ENCODE results near the gene PROM2. TPM values are rescaled to one million over a fixed set of nuclear protein-coding genes. Genes with fewer than 3 reads are reported as not detected.

Gene PROM2
- total RNA-seq, 2 donors from 2014 or later: 2.2 to 2.3 TPM

DNA sequence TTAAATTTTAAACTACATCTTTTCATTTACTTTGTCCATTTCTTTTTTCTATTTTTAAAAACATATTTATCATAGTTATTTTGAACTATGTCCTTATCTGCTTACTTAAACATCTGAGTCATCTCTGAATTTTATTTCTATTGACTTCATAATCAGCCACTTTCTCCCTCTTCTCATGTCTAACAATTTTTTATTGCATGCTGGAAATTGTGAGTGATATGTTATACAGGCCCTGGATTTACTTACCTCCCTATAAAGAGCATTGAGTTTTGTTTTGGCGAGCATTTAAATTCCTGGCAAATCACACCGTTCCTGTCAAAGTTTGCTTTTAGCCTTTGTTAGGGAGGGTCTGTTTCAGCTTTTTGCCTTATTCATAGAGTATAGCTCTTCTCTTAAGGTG, 62.2 kb downstream of the PROM2 start:
- H3K4me3 ChIP-seq (ENCODE audit: low read length): no peak overlapping the region
- no peaks in the 10 kb centered on the region for H3K9me3 Mint-ChIP-seq
- H3K27ac ChIP-seq (ENCODE audit: low read depth, low read length): no peak overlapping the region
- H3K4me3 Mint-ChIP-seq: no peak overlapping the region
- peaks cover 18% of the 10 kb centered on the region for H3K27me3 Mint-ChIP-seq (ENCODE audit: insufficient read depth)
- H3K4me1 ChIP-seq (ENCODE audit: control insufficient read depth, insufficient read depth, low read length): no peaks in the 10 kb centered on the region
- WGBS, 2 experiments (ENCODE audit: insufficient coverage in 1 of 2, insufficient read length in 1 of 2): 90% methylated on average over 2 of the region's 2 CpGs; no CpG with 5 or more reads in 1 of the 2 experiments
- H3K36me3 ChIP-seq (ENCODE audit: control insufficient read depth, insufficient read depth, low read length): no peaks in the 10 kb centered on the region
- H3K27me3 ChIP-seq (ENCODE audit: control insufficient read depth, insufficient read depth, low read length, poor library complexity, severe bottlenecking): peaks cover 10% of the 10 kb centered on the region
- no peaks in the 10 kb centered on the region for H3K36me3 Mint-ChIP-seq (ENCODE audit: low read depth)
- H3K9me3 ChIP-seq (ENCODE audit: control insufficient read depth, low read length): no peaks in the 10 kb centered on the region
- TF ChIP-seq, protein P1, sequence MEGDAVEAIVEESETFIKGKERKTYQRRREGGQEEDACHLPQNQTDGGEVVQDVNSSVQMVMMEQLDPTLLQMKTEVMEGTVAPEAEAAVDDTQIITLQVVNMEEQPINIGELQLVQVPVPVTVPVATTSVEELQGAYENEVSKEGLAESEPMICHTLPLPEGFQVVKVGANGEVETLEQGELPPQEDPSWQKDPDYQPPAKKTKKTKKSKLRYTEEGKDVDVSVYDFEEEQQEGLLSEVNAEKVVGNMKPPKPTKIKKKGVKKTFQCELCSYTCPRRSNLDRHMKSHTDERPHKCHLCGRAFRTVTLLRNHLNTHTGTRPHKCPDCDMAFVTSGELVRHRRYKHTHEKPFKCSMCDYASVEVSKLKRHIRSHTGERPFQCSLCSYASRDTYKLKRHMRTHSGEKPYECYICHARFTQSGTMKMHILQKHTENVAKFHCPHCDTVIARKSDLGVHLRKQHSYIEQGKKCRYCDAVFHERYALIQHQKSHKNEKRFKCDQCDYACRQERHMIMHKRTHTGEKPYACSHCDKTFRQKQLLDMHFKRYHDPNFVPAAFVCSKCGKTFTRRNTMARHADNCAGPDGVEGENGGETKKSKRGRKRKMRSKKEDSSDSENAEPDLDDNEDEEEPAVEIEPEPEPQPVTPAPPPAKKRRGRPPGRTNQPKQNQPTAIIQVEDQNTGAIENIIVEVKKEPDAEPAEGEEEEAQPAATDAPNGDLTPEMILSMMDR (conservative IDR thresholded peaks at IDR 0.05): no peak
- no peak overlapping the region for H3K9ac ChIP-seq (ENCODE audit: extremely low read depth, low read length, poor library complexity, severe bottlenecking)
- no peak for DNase-seq
- no peak overlapping the region for H3K27ac Mint-ChIP-seq
- no peaks in the 10 kb centered on the region for H3K4me1 Mint-ChIP-seq

DNA sequence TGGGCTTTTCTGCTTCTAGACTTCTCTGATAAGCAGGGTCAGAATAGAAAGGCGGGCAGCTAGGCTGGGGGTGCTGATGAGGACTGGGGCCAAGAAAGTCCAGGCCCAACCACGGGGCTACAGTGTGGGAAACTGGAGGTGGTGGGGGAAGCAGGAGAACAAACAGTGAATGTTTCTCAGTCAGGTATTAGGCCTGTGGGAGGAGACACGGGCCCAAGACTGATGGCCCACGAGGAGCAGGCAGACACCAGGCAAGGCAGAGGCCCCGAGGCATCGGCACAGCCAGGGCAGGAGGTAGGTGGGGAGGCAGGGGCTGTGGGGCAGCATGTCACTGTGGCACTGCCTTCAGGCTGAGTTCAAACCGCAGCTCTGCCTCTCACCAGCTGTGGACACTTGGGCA, 63.6 kb downstream of the PROM2 start:
- H3K4me1 Mint-ChIP-seq: no peaks in the 10 kb centered on the region
- H3K27ac ChIP-seq (ENCODE audit: low read depth, low read length): no peak overlapping the region
- H3K36me3 Mint-ChIP-seq (ENCODE audit: low read depth): no peaks in the 10 kb centered on the region
- H3K4me3 Mint-ChIP-seq: no peak overlapping the region
- no peak overlapping the region for H3K4me3 ChIP-seq (ENCODE audit: low read length)
- peaks cover 28% of the 10 kb centered on the region for H3K27me3 Mint-ChIP-seq (ENCODE audit: insufficient read depth)
- H3K36me3 ChIP-seq (ENCODE audit: control insufficient read depth, insufficient read depth, low read length): no peaks in the 10 kb centered on the region
- TF ChIP-seq, protein P1 (conservative IDR thresholded peaks at IDR 0.05): no peak
- DNase-seq: no peak
- H3K27ac Mint-ChIP-seq: no peak overlapping the region
- no peaks in the 10 kb centered on the region for H3K9me3 Mint-ChIP-seq
- H3K9ac ChIP-seq (ENCODE audit: extremely low read depth, low read length, poor library complexity, severe bottlenecking): no peak overlapping the region
- 84 to 89% methylated on average over 2 to 7 of the region's 7 CpGs for WGBS, 2 experiments (ENCODE audit: insufficient coverage in 1 of 2, insufficient read length in 1 of 2)
- no peaks in the 10 kb centered on the region for H3K4me1 ChIP-seq (ENCODE audit: control insufficient read depth, insufficient read depth, low read length)
- H3K27me3 ChIP-seq (ENCODE audit: control insufficient read depth, insufficient read depth, low read length, poor library complexity, severe bottlenecking): peaks cover 21% of the 10 kb centered on the region
- no peaks in the 10 kb centered on the region for H3K9me3 ChIP-seq (ENCODE audit: control insufficient read depth, low read length)

Other genes with a start within 250 kb of the PROM2 start
- not detected for gene MAL, start 248.7 kb upstream of the PROM2 start, total RNA-seq
- gene MRPS5, start 152.6 kb upstream of the PROM2 start, total RNA-seq: 10 to 100 TPM; 57.9 to 59.0 TPM
- 10 to 100 TPM; 27.8 to 37.1 TPM for gene ZNF514, start 114.6 kb upstream of the PROM2 start, total RNA-seq
- gene ZNF2, start 108.6 kb upstream of the PROM2 start, total RNA-seq: 1 to 10 TPM; 2.9 to 4.1 TPM
- 10 to 100 TPM; 14.7 to 16.7 TPM for gene ZNF892, start 66.9 kb upstream of the PROM2 start, total RNA-seq
- gene KCNIP3, start 22.9 kb downstream of the PROM2 start, total RNA-seq: 1 to 10 TPM in 1 of 2 donors, under 1 TPM in 1; 0.26 to 1.3 TPM
- 10 to 100 TPM; 45.2 to 49.4 TPM for gene FAHD2A, start 128.3 kb downstream of the PROM2 start, total RNA-seq
- not detected for gene TRIM43B, start 210.3 kb downstream of the PROM2 start, total RNA-seq